Ureter (tissue), 1 donor: Measurements from ENCODE around the gene LRRTM1. TPM values are rescaled to one million over a fixed set of nuclear protein-coding genes. Genes with fewer than 3 reads are reported as not detected.

Experiments used
- DNase-seq: peaks from one replicate; pipeline ENCODE4 v3.0.0-alpha.2; 2020; ENCODE audit warnings: low spot score
- total RNA-seq: library from RNA; stranded (reverse); gene quantifications from one replicate; pipeline ENCODE4 v1.2.4, GENCODE V29; 2023
- donor health status: DM: yes; HTN: yes; CAD: no.

The LRRTM1 gene, protein sequence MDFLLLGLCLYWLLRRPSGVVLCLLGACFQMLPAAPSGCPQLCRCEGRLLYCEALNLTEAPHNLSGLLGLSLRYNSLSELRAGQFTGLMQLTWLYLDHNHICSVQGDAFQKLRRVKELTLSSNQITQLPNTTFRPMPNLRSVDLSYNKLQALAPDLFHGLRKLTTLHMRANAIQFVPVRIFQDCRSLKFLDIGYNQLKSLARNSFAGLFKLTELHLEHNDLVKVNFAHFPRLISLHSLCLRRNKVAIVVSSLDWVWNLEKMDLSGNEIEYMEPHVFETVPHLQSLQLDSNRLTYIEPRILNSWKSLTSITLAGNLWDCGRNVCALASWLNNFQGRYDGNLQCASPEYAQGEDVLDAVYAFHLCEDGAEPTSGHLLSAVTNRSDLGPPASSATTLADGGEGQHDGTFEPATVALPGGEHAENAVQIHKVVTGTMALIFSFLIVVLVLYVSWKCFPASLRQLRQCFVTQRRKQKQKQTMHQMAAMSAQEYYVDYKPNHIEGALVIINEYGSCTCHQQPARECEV
- not detected for total RNA-seq

DNA sequence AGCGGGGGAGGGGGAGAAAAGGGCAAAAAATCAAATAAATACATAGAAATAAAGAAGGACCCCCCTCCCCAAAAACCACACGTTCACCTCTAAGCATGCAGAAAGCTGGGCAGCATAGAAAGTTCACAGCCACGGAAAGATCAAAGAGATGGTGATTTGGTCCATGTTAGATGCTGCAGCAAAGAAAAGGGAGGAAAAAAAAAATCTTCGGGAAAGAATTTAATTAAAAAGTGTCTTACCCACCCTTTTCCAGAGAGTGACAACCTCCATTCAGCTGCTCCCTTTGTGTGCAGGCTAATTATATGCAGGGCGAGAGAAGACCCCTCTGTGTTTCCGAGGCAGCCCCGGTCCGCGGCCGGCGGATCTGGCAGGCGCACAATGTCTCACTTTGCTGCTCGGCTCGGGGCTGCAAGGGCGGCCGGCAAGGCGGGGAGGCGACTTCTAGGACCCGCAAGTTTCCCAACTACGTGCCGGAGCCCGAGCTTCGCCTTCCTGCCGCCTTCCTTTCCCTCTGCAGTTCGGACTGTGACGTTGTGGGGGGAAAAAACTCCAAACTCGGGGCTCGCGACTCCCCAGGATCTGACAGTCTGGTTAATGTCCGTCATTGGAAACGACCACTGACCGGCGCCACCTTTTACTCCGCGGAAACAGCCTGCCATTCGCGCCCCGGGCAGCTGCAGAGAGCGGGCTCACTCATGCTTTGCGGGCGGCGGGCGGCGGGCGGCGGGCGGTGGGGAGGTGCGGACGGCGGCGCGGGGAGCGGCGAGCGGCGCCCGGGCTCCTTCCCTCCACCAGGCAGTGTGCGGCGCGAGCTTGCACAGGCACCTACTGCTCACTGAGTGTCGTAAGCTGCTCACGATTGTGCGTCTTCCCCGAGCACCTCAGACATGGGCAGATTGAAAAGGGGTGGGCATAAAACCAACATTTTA, at the start of gene LRRTM1:
Gene LRRTM1 (minus strand): TSS at position 844 of the 929 bp plus-strand sequence. CDS start 933 bp downstream, outside the sequence.
- no peak for DNase-seq

GRCh38 chr2:80351231-80351630, 46.7 kb upstream of the LRRTM1 start:
- DNase-seq: no peak

GRCh38 chr2:80348953-80349352, 44.4 kb upstream of the LRRTM1 start:
- DNase-seq: no peak

GRCh38 chr2:80348078-80348477, 43.5 kb upstream of the LRRTM1 start:
- no peak for DNase-seq

GRCh38 chr2:80340022-80340421, 35.5 kb upstream of the LRRTM1 start:
- DNase-seq: no peak

DNA sequence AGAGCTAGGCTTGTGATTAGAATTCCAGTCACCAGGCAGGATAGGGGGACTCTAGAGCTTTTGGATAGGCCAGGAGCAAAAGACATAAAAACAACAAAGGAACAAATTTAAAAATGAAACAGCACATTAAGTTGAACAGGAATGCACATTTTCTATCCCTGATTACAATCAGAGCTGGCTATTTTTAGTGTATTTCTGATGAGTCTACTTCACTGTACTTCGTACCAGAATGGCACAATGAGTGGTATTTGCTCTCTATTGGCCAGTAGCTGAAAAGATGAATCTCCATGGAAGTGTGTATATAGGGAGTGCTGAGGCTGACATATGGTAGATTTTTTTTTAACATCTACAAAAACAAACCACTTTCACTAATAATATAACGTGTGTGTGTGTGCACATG, 34.2 kb upstream of the LRRTM1 start:
- DNase-seq: no peak

DNA sequence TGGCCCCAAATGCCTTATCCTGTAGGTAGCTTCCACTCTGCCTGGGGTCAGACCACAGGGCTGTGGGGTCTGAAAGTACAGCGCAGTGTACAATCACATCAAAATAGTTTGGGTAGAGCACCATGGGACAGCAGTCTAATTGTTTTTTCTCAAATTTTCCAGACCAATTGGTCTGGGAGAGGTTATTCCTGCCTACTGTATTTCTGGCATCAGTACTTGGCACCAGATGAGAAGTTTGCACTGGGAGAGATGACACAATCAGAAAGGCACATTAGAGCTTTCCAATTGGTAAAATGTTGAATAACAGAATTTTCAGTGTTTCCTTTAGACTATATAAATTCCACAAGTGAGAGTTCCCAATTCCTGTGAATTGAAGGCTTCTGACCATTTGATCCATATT, 30.9 kb upstream of the LRRTM1 start:
- no peak for DNase-seq

- DNase-seq: no peak
Observed at GRCh38 chr2:80333886-80334285, 29.3 kb upstream of the LRRTM1 start.

DNA sequence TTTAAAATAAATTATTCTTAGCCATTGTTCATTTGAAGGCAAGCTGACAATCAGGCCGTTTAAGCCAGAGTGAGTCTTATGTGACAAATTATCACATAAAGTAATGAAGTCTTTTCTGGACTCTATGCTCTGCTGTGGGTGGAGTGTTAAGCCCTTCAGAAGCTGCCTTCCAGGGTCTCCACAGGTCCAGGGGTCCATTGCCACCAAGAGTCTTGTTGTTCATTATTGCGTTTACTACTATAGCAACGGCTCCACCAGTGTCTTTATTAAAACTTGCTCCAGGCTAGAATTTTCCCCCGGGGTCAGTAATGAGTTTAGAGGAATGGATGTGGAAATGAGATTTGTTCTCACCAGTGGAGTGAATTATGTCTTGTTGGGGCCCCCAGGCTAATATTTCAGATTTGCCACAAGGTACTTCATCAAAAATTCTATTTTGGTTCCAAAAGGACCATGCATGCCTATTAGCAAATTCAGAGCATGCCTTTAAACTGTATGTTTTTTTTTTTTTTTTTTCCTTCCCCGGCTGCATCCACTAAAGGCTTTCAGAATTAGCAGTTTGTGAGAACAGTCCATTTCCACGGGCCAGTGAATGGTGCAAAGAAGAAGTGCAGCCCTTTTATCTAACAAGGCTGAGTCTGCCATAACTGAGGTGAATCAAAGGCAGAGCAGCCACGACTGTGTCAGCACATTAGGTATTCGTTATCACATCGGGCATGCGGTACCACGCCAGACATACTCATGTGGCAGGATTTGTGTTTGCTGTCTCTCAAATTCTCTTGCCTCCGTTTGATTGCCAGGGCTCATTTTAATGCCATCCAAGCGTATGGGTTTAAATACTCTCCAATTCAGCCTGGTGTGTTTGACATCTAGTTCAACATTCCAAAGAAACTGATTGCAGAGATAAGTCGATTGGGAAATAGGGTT, 26.2 kb upstream of the LRRTM1 start:
- DNase-seq: no peak

GRCh38 chr2:80329491-80329890, 24.9 kb upstream of the LRRTM1 start:
- no peak for DNase-seq

DNA sequence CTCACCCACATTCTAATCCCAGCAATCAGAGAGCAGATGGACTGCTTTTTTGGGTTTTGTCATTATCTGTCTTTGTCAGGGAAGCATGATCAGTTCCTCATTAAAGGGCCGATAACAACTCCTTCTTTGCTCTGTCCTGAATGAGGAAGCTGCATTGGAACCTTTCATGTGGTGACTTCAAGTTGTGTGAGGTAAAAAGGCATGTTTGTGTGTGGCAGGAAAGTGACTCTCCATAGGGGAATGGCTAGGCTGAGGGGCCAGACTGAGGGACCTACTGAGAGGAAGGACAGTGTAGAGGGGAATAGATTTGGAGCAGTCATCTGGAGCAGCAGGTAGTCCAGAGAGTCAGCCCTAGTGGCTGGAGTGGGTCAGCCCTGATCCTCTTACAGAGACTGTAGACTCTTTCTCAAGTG, 23.6 kb upstream of the LRRTM1 start:
- no peak for DNase-seq

GRCh38 chr2:80326861-80327260, 22.3 kb upstream of the LRRTM1 start:
- DNase-seq: no peak

GRCh38 chr2:80326214-80326613, 21.7 kb upstream of the LRRTM1 start:
- DNase-seq: no peak

DNA sequence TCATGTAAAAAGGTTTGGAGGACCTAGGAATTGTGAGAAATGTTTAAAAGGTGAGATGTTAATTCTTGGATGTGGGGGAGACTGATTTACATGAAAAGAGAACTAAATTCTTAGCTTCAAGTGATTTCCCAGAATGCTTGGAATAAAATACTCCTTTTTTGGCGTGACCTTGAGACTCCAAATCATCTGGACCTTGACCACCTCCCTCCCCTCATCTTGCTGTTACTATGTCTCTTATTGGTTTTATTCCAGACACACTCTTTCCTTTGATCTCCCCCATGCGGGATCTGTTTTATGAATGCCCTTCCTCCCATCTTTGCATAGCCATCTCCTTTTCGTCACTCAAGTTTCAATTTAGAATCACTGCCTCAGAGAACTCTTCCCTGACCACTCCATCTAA, 20.0 kb upstream of the LRRTM1 start:
- no peak for DNase-seq

DNA sequence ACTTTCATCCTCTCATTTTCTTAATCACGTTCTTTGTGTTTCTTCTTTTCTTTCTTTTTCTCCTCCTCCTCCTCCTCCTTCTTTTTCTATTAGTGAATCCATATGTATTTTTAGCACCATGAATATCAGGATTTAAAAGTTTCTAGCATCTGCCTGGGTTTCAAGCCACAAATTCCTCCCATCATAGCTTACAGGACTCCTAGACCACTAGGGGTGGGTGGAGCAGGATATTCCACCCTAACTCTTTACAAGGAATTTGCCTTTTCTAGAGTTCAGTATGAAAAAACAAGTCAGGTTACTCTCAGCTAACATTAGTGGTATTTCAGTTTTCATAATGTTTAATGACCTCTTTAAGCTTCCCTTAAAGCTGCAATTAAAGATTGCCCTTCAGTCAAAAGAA, 19.1 kb upstream of the LRRTM1 start:
- DNase-seq: no peak

DNA sequence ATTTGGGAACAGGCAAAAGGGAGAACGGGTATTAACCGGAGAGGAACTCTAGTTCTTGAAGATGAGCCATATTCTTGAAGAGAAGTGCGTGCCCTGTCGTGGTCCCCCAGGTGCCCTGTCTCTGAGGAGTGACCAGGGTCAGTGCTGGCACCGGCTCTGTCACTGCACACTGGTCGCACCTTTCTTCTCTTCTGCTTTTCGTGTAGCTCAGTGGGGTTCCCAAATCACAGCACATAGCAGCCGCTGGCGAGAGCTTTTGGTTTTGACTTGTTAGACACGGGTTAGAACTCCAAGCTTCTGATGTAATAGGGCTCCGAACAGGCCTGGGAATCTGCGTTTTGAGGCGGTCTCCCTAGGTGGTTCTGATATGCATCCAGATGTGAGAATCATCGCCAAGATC, 18.4 kb upstream of the LRRTM1 start:
- no peak for DNase-seq

DNA sequence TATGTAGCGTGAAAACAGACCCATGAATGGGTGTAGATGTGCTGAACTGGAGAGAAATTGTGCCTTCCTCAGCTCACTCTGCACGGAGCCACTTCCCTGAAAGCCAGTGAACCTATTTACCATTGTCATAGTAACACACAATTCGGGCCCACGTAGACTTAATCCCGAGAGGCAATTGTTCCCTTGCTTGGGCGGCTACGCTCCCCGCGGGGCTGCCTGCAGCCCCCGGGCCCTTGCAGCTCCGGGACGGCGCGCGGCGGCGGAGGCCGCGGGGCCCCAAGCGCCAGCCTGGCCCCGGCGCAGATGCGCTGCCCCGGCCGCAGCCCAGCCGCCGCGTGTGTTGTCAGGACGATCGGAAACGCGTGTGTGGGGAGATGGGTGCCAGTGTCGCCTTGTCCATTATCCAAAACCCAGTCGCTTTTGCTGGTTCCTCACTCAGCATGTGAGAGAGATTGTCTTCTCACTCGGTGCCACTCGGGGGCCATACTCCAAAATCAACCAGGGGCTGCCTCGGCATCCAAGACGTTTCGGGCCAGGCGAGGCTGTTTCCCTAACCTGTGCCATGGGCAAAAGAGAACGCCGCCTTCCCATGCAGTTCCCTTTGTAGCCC, 17.9 kb upstream of the LRRTM1 start:
- no peak for DNase-seq

DNA sequence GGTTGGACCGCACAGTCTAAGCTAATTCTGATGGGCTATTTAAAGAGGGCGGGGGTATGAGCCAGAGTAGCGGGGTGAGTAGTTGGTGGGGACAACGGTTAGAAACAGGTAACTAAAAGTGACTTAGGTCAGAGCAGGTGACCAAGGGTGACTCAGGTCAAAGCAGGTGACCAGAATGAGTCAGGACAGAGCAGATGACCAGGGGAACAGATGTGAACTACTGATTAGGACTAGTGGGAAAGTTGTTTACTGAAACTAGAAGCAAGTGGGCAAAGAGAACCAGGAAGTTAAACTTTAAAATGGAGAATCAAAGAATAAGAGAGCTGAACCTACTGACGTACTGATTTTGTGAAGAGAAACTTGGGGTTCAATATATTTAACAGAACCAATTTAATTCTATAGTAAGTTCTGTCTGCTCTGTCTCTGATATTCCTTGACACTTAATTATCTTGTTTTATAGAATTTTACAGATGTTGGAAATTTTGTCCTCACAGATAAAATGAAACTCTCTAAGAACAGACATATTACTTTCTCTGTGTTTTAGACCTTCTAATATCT, 7.8 kb upstream of the LRRTM1 start:
- DNase-seq: no peak

GRCh38 chr2:80311304-80311703, 6.8 kb upstream of the LRRTM1 start:
- no peak for DNase-seq

DNA sequence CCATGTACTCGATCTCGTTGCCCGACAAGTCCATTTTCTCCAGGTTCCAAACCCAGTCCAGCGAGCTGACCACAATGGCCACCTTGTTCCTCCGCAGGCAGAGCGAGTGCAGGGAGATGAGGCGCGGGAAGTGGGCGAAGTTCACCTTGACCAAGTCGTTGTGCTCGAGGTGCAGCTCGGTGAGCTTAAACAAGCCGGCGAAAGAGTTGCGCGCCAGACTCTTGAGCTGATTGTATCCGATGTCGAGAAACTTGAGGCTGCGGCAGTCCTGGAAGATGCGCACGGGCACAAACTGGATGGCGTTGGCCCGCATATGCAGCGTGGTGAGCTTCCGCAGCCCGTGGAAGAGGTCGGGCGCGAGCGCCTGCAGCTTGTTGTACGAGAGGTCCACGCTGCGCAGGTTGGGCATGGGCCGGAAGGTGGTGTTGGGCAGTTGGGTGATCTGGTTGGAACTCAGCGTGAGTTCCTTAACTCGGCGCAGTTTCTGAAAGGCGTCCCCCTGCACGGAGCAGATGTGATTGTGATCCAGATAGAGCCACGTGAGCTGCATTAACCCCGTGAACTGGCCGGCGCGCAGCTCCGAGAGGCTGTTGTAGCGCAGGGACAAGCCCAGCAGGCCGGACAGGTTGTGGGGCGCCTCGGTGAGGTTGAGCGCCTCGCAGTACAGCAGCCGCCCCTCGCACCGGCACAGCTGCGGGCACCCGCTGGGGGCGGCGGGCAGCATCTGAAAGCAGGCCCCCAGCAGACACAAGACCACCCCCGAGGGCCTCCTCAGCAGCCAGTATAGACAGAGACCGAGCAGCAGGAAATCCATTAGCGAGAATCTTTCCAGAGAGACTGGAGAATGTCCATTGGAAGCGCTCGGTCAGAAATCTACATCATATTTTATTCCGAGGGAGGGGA, 1.3 kb downstream of the LRRTM1 start:
- DNase-seq: no peak
